Neuron (in vitro differentiated cells): ENCODE data around the gene C1QL1.

Experiments
- H2AFZ ChIP-seq: one replicate; pipeline ENCODE4 v1.6.1; 2013; ENCODE audit warnings: low read depth, mild to moderate bottlenecking, inconsistent platforms, low read length, moderate library complexity
- H3K27me3 ChIP-seq: one replicate; pipeline ENCODE4 v1.6.1; 2013; ENCODE audit warnings: low read length; ENCODE audit not compliant: insufficient read depth
- H3K36me3 ChIP-seq: one replicate; pipeline ENCODE4 v1.6.1; 2013; ENCODE audit warnings: low read length; ENCODE audit not compliant: insufficient read depth
- H3K4me1 ChIP-seq: one replicate; pipeline ENCODE4 v1.6.1; 2013; ENCODE audit warnings: low read length; ENCODE audit not compliant: insufficient read depth
- H3K4me3 ChIP-seq: 2 replicates; pipeline ENCODE4 v1.5.1; 2013; ENCODE audit warnings: mild to moderate bottlenecking, low read length, moderate library complexity
- H3K9me3 ChIP-seq: one replicate; pipeline ENCODE4 v1.6.1; 2013; ENCODE audit warnings: low read length

Gene C1QL1

GRCh38 chr17:44967026-44967906 lies 837 bp downstream of the C1QL1 start:
- Histone ChIP-seq H3K36me3 (no peaks in the 10 kb centered on the region), H3K4me1 (peaks cover 15% of the 10 kb centered on the region), H3K27me3 (peaks cover 63% of the 10 kb centered on the region), H2AFZ (peak overlapping the region; percentile 38), H3K4me3 (peak overlapping the region; percentile 22), H3K9me3 (peaks cover 2% of the 10 kb centered on the region)

- Histone ChIP-seq H2AFZ (no peak overlapping the region), H3K4me1 (peaks cover 15% of the 10 kb centered on the region), H3K36me3 (no peaks in the 10 kb centered on the region), H3K27me3 (peaks cover 56% of the 10 kb centered on the region), H3K4me3 (no peak overlapping the region), H3K9me3 (peaks cover 2% of the 10 kb centered on the region)
Observed at GRCh38 chr17:44966348-44967025, 1.6 kb downstream of the C1QL1 start.

- Histone ChIP-seq H3K36me3 (no peaks in the 10 kb centered on the region), H3K4me1 (peaks cover 15% of the 10 kb centered on the region), H3K4me3 (no peak overlapping the region), H2AFZ (no peak overlapping the region), H3K9me3 (no peaks in the 10 kb centered on the region), H3K27me3 (peaks cover 50% of the 10 kb centered on the region)
Observed at GRCh38 chr17:44965481-44966234, 2.4 kb downstream of the C1QL1 start.

- Histone ChIP-seq H2AFZ (no peak overlapping the region), H3K9me3 (no peaks in the 10 kb centered on the region), H3K27me3 (peaks cover 27% of the 10 kb centered on the region), H3K4me3 (no peak overlapping the region), H3K36me3 (no peaks in the 10 kb centered on the region), H3K4me1 (no peaks in the 10 kb centered on the region)
Observed at GRCh38 chr17:44961921-44962350, 6.2 kb downstream of the C1QL1 start.

- Histone ChIP-seq H3K36me3 (no peaks in the 10 kb centered on the region), H3K27me3 (peaks cover 24% of the 10 kb centered on the region), H3K9me3 (no peaks in the 10 kb centered on the region), H2AFZ (no peak overlapping the region), H3K4me3 (no peak overlapping the region), H3K4me1 (peaks cover 3% of the 10 kb centered on the region)
Observed at GRCh38 chr17:44960691-44961090, 7.4 kb downstream of the C1QL1 start.

GRCh38 chr17:44959821-44960531 lies 8.1 kb downstream of the C1QL1 start:
- Histone ChIP-seq H3K36me3 (no peaks in the 10 kb centered on the region), H3K9me3 (no peaks in the 10 kb centered on the region), H3K27me3 (peaks cover 25% of the 10 kb centered on the region), H2AFZ (no peak overlapping the region), H3K4me3 (no peak overlapping the region), H3K4me1 (peaks cover 3% of the 10 kb centered on the region)

GRCh38 chr17:44956998-44957981 lies 10.8 kb downstream of the C1QL1 start:
- H3K36me3 ChIP-seq: no peaks in the 10 kb centered on the region
- no peak overlapping the region for H3K4me3 ChIP-seq
- H3K4me1 ChIP-seq: peaks cover 3% of the 10 kb centered on the region
- H3K27me3 ChIP-seq: peaks cover 22% of the 10 kb centered on the region
- H3K9me3 ChIP-seq: no peaks in the 10 kb centered on the region
- no peak overlapping the region for H2AFZ ChIP-seq

- no peaks in the 10 kb centered on the region for H3K9me3 ChIP-seq
- H3K27me3 ChIP-seq: peaks cover 22% of the 10 kb centered on the region
Observed at GRCh38 chr17:44955674-44956425, 12.3 kb downstream of the C1QL1 start.

GRCh38 chr17:44952946-44953475 lies 15.1 kb downstream of the C1QL1 start:
- H2AFZ ChIP-seq: no peak overlapping the region
- peaks cover 3% of the 10 kb centered on the region for H3K4me1 ChIP-seq
- no peaks in the 10 kb centered on the region for H3K9me3 ChIP-seq
- H3K27me3 ChIP-seq: peaks cover 19% of the 10 kb centered on the region
- H3K36me3 ChIP-seq: no peaks in the 10 kb centered on the region
- H3K4me3 ChIP-seq: no peak overlapping the region

More at GRCh38 chr17:44955674-44956425, 12.3 kb downstream of the C1QL1 start:
- Histone ChIP-seq H3K4me3 (no peak overlapping the region), H3K36me3 (no peaks in the 10 kb centered on the region), H2AFZ (no peak overlapping the region), H3K4me1 (peaks cover 3% of the 10 kb centered on the region)

- Histone ChIP-seq H3K9me3 (peaks cover 1% of the 10 kb centered on the region), H3K4me3 (peak overlapping the region; percentile 56), H2AFZ (peak overlapping the region; percentile 64), H3K36me3 (peaks cover 8% of the 10 kb centered on the region), H3K4me1 (peaks cover 7% of the 10 kb centered on the region), H3K27me3 (peaks cover 5% of the 10 kb centered on the region)
Observed at GRCh38 chr17:44948315-44948795, 19.7 kb downstream of the C1QL1 start.
